Naive B cell (primary cell): ENCODE results near the gene SMLR1. TPM values are rescaled to one million over a fixed set of nuclear protein-coding genes. Genes with fewer than 3 reads are reported as not detected.
"Not testable (repeated sequence)": the region's sequence is repeated elsewhere in the genome, so short reads cannot be mapped to it uniquely, and the experiment has no call there.

Experiments used
- ATAC-seq, 2 donors: fragments of 150-1000 bp; cut with Tn5 transposase; 2 replicates each; pipeline ENCODE4 v1.10.0; 2021; ENCODE audit warnings: low read depth in 2 of 2, mild to moderate bottlenecking in 2 of 2, moderate library complexity in 2 of 2
- DNase-seq: peaks from one replicate; pipeline ENCODE4 v3.0.0; 2022
- H3K27ac Mint-ChIP-seq, 6 donors: one replicate each; pipeline ENCODE4 v1.8.0; 2020 to 2022; ENCODE audit warnings: mild to moderate bottlenecking in 6 of 6, mixed read lengths in 6 of 6, moderate library complexity in 5 of 6, inconsistent platforms in 2 of 6
- H3K27me3 Mint-ChIP-seq, 3 donors: one replicate each; pipeline ENCODE4 v1.8.0; 2021 to 2022; ENCODE audit warnings: mixed read lengths in 3 of 3, mild to moderate bottlenecking in 1 of 3
- H3K36me3 Mint-ChIP-seq, 2 donors: one replicate each; pipeline ENCODE4 v1.8.0; 2020 to 2022; ENCODE audit warnings: mixed read lengths in 2 of 2, inconsistent platforms in 1 of 2, mild to moderate bottlenecking in 1 of 2
- H3K4me1 Mint-ChIP-seq, 3 donors: one replicate each; pipeline ENCODE4 v1.8.0; 2020 to 2022; ENCODE audit warnings: mixed read lengths in 3 of 3, inconsistent platforms in 1 of 3, mild to moderate bottlenecking in 1 of 3, moderate library complexity in 1 of 3
- H3K4me3 Mint-ChIP-seq, 8 donors: one replicate each; pipeline ENCODE4 v1.8.0; 2020 to 2022; ENCODE audit warnings: mild to moderate bottlenecking in 8 of 8, mixed read lengths in 8 of 8, moderate library complexity in 8 of 8, inconsistent platforms in 2 of 8
- H3K9me3 Mint-ChIP-seq, 7 donors: one replicate each; pipeline ENCODE4 v1.8.0; 2020 to 2022; ENCODE audit warnings: mixed read lengths in 7 of 7, mild to moderate bottlenecking in 5 of 7, inconsistent platforms in 2 of 7, moderate library complexity in 1 of 7
- polyA plus RNA-seq, 6 donors: library from polyadenylated mRNA; unstranded; fragments of 300-500 nt; fragmentation: Illumina TruSeq; gene quantifications; one replicate each; pipeline ENCODE4 v1.2.3, GENCODE V29; 2021; ENCODE audit warnings: low read depth in 6 of 6

SMLR1 gene
- polyA plus RNA-seq, 6 donors from 2014 or later: not detected

DNA sequence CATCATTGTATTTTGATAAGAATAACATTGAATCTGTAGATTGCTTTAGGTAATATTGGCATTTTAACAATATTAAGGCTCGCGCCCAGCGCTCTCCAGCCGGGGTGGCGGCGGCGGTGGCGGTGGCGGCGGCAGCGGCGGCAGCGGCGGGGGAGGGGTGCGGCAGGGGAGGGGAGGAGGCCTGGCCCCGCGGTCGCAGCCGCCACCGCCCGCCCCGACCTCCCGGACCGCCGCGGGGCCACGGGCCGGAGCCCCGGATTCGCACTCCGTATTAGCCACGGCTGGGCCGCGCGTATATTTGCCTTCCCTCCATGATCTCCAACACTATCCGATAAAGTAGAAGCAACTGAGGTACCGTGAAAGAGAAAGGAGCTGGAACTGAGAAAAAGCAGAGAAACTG is 25.8 kb upstream of the SMLR1 start:
- H3K27me3 Mint-ChIP-seq, H3K36me3 Mint-ChIP-seq, DNase-seq, H3K4me3 Mint-ChIP-seq, ATAC-seq, H3K4me1 Mint-ChIP-seq, H3K27ac Mint-ChIP-seq: not testable (repeated sequence)
- H3K9me3 Mint-ChIP-seq: peaks cover 0 to 28% (median 11%) of the 10 kb centered on the region in 7 donors

GRCh38 chr6:130810307-130811030 is 16.7 kb upstream of the SMLR1 start:
- H3K27ac Mint-ChIP-seq: no peak overlapping the region
- H3K4me3 Mint-ChIP-seq: no peak overlapping the region
- no peaks in the 10 kb centered on the region for H3K4me1 Mint-ChIP-seq
- H3K9me3 Mint-ChIP-seq: no peaks in the 10 kb centered on the region
- no peaks in the 10 kb centered on the region for H3K27me3 Mint-ChIP-seq
- ATAC-seq (no peak), DNase-seq (no peak)
- peaks cover 0 to 4% of the 10 kb centered on the region in 2 donors for H3K36me3 Mint-ChIP-seq

DNA sequence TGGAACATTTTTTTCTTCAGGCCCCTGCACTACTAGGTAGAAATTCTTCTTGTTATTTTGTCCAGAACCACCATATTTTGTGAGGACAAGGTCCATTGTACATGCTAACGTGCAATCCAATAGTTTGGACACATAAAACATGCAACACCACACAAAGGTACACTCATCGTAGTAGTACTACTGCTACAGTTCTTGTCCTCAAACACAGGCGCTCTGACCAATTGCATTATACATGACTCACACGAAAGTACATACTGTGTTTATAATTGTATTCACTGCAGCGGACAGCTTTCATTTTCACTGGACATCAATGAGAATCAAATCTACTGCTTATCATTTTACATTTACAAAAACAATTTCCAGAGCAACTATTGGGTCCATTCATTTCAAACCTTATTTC is 15.3 kb upstream of the SMLR1 start:
- peaks cover 0 to under 1% (median 0%) of the 10 kb centered on the region in 7 donors for H3K9me3 Mint-ChIP-seq
- no peak overlapping the region for H3K27ac Mint-ChIP-seq
- DNase-seq: no peak
- H3K4me3 Mint-ChIP-seq: no peak overlapping the region
- no peak for ATAC-seq
- no peaks in the 10 kb centered on the region for H3K27me3 Mint-ChIP-seq
- H3K4me1 Mint-ChIP-seq: no peaks in the 10 kb centered on the region
- peaks cover 0 to 9% of the 10 kb centered on the region in 2 donors for H3K36me3 Mint-ChIP-seq

DNA sequence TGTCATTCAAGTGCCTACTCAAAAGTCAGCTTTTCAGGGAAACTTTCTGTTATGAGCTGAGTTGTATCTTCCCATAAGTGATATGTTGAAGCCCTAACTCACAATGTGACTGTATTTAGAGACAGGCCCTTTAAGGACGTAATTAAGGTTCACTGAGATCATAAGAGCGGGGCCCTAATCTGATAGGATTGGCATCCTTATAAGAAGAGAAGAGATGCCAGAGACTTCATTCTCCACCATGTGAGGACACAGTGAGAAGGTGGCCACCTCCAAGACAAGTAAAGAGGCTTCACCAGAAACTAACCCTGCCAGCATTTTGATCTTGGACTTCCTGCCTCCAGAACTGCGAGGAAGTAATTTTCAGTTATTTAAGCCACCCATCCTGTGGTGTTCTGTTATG is 12.7 kb upstream of the SMLR1 start:
- Mint-ChIP-seq H3K9me3 (peaks cover 0 to 14% (median 11%) of the 10 kb centered on the region in 7 donors), H3K4me1 (no peaks in the 10 kb centered on the region), H3K27ac (no peak overlapping the region), H3K4me3 (peak overlapping the region in 1 of 8 donors; percentile 16), H3K27me3 (no peaks in the 10 kb centered on the region), H3K36me3 (peaks cover 8 to 19% of the 10 kb centered on the region in 2 donors)
- no peak for ATAC-seq
- DNase-seq: no peak

DNA sequence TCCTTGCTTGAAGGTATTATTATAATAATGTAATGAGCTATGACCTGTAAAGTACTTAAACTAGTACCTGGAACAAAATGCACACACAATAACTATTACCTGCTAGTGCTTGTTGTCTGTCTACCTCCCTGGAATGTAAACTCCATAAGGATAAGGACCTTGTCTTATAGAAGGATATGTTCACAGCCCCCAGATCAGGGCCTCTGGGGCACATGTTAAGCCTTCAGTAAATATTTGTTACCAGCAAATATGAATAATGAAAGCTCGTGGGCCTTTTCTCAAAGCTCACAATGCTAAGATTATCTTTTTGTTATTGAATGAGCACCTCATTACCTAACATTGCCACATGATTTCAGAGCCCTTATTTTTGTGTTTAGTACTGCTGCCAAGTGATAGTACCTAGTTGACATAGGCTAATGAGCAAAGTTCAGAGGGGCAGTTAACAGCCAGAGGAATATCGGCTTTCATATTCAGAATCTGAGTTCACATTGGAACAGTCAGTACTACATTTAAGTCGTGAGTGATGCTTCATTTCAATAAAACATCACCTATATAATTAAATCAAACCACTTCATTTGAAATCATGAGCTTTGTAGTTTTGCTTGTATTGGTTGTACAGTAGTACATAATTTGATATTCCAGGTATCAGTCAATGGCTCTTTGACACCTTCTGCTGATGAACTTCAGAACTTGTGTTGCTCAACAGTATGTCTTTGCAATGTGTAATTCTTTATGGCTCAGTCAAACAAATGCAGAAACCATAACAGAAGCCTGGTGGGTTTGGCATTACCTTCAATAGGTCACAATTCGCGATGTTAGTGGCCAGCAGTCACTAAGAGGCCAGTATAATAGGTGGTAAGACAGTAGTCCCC is 11.8 kb upstream of the SMLR1 start:
- no peak for ATAC-seq
- Mint-ChIP-seq H3K4me3 (no peak overlapping the region), H3K36me3 (peaks cover 8 to 19% of the 10 kb centered on the region in 2 donors), H3K4me1 (no peaks in the 10 kb centered on the region), H3K27ac (no peak overlapping the region), H3K27me3 (no peaks in the 10 kb centered on the region), H3K9me3 (peaks cover 0 to 14% (median 11%) of the 10 kb centered on the region in 7 donors)
- DNase-seq: no peak

- DNase-seq: no peak
- no peak for ATAC-seq
- H3K36me3 Mint-ChIP-seq: peaks cover 2 to 3% of the 10 kb centered on the region in 2 donors
- no peak overlapping the region for H3K4me3 Mint-ChIP-seq
- no peak overlapping the region for H3K27ac Mint-ChIP-seq
- H3K4me1 Mint-ChIP-seq: no peaks in the 10 kb centered on the region
- no peaks in the 10 kb centered on the region for H3K27me3 Mint-ChIP-seq
- peaks cover 0 to 12% (median 4%) of the 10 kb centered on the region in 7 donors for H3K9me3 Mint-ChIP-seq
Measured at GRCh38 chr6:130822736-130823135, 4.5 kb upstream of the SMLR1 start.

DNA sequence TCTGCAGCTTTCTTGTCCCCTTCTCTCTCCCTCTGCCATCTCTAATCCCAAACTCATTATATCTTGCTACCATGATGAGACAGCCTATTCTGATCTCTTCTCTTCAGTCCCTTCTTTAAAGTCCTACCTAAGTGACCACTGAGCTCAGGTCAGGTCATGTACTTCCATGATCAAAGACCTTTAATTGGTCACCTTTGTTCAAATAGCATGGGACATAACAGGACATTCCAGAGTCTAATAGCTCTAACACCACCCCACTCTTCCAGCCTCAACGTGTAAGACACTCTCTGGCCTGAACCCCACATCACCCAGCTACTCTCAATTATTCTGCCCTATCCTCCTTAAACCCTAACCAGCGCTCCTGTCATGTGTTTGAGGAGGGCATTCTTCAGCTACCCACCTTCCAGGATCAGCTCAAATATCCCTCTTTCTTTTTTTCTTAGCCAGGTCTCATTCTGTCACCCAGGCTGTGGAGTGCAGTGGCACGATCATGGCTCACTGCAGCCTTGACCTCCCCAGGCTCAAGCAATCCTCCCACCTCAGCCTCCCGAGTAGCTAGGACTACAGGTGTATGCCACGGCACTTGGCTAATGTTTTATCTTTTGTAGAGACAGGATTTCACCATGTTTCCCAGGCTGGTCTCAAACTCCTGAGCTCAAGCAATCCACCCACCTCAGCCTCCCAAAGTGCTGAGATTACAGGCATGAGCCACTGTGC is 2.1 kb upstream of the SMLR1 start:
- H3K27ac Mint-ChIP-seq: no peak overlapping the region
- no peaks in the 10 kb centered on the region for H3K4me1 Mint-ChIP-seq
- H3K27me3 Mint-ChIP-seq: no peaks in the 10 kb centered on the region
- peaks cover 0 to 8% (median 0%) of the 10 kb centered on the region in 7 donors for H3K9me3 Mint-ChIP-seq
- DNase-seq: no peak
- ATAC-seq: no peak
- H3K4me3 Mint-ChIP-seq: no peak overlapping the region
- H3K36me3 Mint-ChIP-seq: peaks cover 0 to under 1% of the 10 kb centered on the region in 2 donors

- ATAC-seq (no peak), DNase-seq (no peak)
- peaks cover 0 to 6% (median 0%) of the 10 kb centered on the region in 7 donors for H3K9me3 Mint-ChIP-seq
- H3K36me3 Mint-ChIP-seq: peaks cover 0 to 4% of the 10 kb centered on the region in 2 donors
- H3K27ac Mint-ChIP-seq: no peak overlapping the region
- no peak overlapping the region for H3K4me3 Mint-ChIP-seq
- no peaks in the 10 kb centered on the region for H3K4me1 Mint-ChIP-seq
- no peaks in the 10 kb centered on the region for H3K27me3 Mint-ChIP-seq
Measured at GRCh38 chr6:130825772-130826441, 1.3 kb upstream of the SMLR1 start.

GRCh38 chr6:130826442-130827246 is 562 bp upstream of the SMLR1 start:
- Mint-ChIP-seq H3K27me3 (no peaks in the 10 kb centered on the region), H3K27ac (no peak overlapping the region), H3K4me3 (no peak overlapping the region), H3K9me3 (peaks cover 0 to 4% (median 0%) of the 10 kb centered on the region in 7 donors), H3K36me3 (peaks cover 0 to 4% of the 10 kb centered on the region in 2 donors), H3K4me1 (no peaks in the 10 kb centered on the region)
- no peak for DNase-seq
- no peak for ATAC-seq

GRCh38 chr6:130829333-130829910 is 2.2 kb downstream of the SMLR1 start:
- Mint-ChIP-seq H3K27ac (no peak overlapping the region), H3K4me1 (no peaks in the 10 kb centered on the region), H3K36me3 (peaks cover 0 to 4% of the 10 kb centered on the region in 2 donors), H3K9me3 (no peaks in the 10 kb centered on the region), H3K27me3 (no peaks in the 10 kb centered on the region), H3K4me3 (no peak overlapping the region)
- ATAC-seq (no peak), DNase-seq (no peak)

DNA sequence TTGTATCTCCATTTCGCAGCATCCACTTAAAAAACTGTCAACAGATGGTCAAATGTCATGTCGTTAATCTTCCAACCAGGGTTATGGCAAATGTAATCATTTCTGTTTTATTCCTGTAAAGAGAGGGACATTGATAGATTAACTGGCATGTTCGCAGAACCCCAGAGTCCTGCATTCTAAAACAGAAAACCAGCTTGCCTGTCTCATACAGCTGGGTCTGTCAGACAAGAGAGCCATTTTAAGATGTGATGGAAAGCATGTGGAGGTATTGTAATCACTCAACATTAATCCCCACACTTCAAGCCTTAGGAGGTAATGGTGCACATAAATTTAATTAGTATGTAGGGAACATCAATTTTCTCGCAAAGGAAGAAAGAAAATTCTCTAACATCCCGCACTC is 4.4 kb downstream of the SMLR1 start:
- Mint-ChIP-seq H3K9me3 (no peaks in the 10 kb centered on the region), H3K4me1 (no peaks in the 10 kb centered on the region), H3K27ac (no peak overlapping the region), H3K4me3 (no peak overlapping the region), H3K36me3 (peaks cover 0 to 4% of the 10 kb centered on the region in 2 donors), H3K27me3 (no peaks in the 10 kb centered on the region)
- ATAC-seq (no peak), DNase-seq (no peak)

DNA sequence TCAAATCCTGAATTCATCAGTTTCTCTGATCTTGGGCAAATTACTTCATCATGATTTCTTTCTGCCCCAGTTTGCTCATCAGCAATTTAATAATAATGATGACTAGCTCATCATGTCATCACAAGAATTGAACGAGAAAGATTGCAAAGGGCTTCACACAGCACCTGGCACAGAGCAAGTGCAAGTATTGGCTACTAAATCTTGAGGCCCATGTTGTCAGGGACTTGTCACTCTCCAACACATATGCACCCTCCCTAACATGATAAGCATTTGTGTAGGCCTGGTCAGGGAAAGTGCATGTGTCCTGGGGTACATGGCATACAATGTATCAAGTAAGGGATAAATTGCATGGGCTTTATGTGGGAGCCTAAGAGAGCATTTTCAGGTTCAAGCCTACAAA is 6.4 kb downstream of the SMLR1 start:
- H3K36me3 Mint-ChIP-seq: peaks cover 0 to 9% of the 10 kb centered on the region in 2 donors
- no peak for ATAC-seq
- DNase-seq: no peak
- H3K9me3 Mint-ChIP-seq: no peaks in the 10 kb centered on the region
- H3K4me3 Mint-ChIP-seq: no peak overlapping the region
- H3K27me3 Mint-ChIP-seq: no peaks in the 10 kb centered on the region
- no peak overlapping the region for H3K27ac Mint-ChIP-seq
- H3K4me1 Mint-ChIP-seq: no peaks in the 10 kb centered on the region
